GM12878 (cell line): ENCODE measurements around the gene B3GNT9. TPM values are rescaled to one million over a fixed set of nuclear protein-coding genes. Genes with fewer than 3 reads are reported as not detected.

Experiments
- ATAC-seq: fragments of 200-7000 bp; cut with Tn5 transposase; 3 replicates; pipeline ENCODE4 v1.9.1; 2020; ENCODE audit warnings: mild to moderate bottlenecking, moderate library complexity
- BruUV-seq: library from RNA; stranded (reverse); fragments of 400-500 nt; replicated peaks from 2 replicates; lab custom pipeline; 2021; lab: Mats Ljungman, UMichigan
- CTCF ChIA-PET: fragments of 300-600 bp; sonication (Branson Sonifier 250); formaldehyde crosslinking; extraction: SDS; loops from one replicate; lab custom pipeline; 2021; ENCODE audit warnings: inconsistent platforms; lab: Yijun Ruan, JAX
- POLR2A ChIA-PET: fragments of 350-600 bp; formaldehyde crosslinking; extraction: SDS; loops from one replicate; lab custom pipeline; 2021; ENCODE audit warnings: inconsistent platforms; lab: Charles Lee
- RAD21 ChIA-PET: fragments of 300-600 bp; sonication (Branson Sonifier 250); formaldehyde crosslinking; loops from one replicate; lab custom pipeline; 2023; ENCODE audit warnings: antibody characterized with exemption; ENCODE audit not compliant: unreplicated experiment; lab: Charles Lee
- SMC1A ChIA-PET: fragments of 300-600 bp; sonication (Branson Sonifier 250); formaldehyde crosslinking; loops from one replicate; lab custom pipeline; 2023; ENCODE audit not compliant: unreplicated experiment, uncharacterized antibody; lab: Charles Lee
- DNase-seq: peaks from one replicate; pipeline ENCODE4 v3.0.0-alpha.2; 2011; ENCODE audit warnings: low read depth, low spot score
- FAIRE-seq: peaks from 3 replicates; lab custom pipeline; 2011; peaks lifted over from hg19 to GRCh38; lab: Jason Lieb, UNC
- H2AFZ ChIP-seq: 2 replicates; pipeline ENCODE4 v1.6.0; 2011; ENCODE audit warnings: low read depth, low read length, control low read depth; ENCODE audit not compliant: control insufficient read depth
- H3K27ac ChIP-seq: 2 replicates; pipeline ENCODE4 v1.5.1; 2011; ENCODE audit warnings: control low read depth; ENCODE audit not compliant: control insufficient read depth, insufficient read depth
- H3K27me3 ChIP-seq, 2 experiments: replicated peaks in 1 of 2; 2 replicates each; pipeline versions ENCODE4 v1.6.0 to v1.6.1; 2011; ENCODE audit warnings: low read length in 1 of 2; ENCODE audit not compliant: control insufficient read depth in 2 of 2, insufficient read depth in 2 of 2
- H3K36me3 ChIP-seq, 2 experiments: 2 replicates each; pipeline ENCODE4 v1.5.1; 2011; ENCODE audit warnings: low read length in 1 of 2; ENCODE audit not compliant: control insufficient read depth in 2 of 2, insufficient read depth in 2 of 2
- H3K4me1 ChIP-seq: 2 replicates; pipeline ENCODE4 v1.6.1; 2011; ENCODE audit warnings: mild to moderate bottlenecking, low read length, moderate library complexity, mixed read lengths; ENCODE audit not compliant: control insufficient read depth, insufficient read depth
- H3K4me2 ChIP-seq: 2 replicates; pipeline ENCODE4 v1.6.0; 2011; ENCODE audit warnings: control low read depth; ENCODE audit not compliant: control insufficient read depth, insufficient read depth
- H3K4me3 ChIP-seq: fragments of 200-600 bp; sonication (generic); 2 replicates; pipeline ENCODE4 v1.5.1; 2016
- H3K79me2 ChIP-seq: 2 replicates; pipeline ENCODE4 v1.6.0; 2011; ENCODE audit warnings: low read length; ENCODE audit not compliant: control insufficient read depth, insufficient read depth
- H3K9ac ChIP-seq: 2 replicates; pipeline ENCODE4 v1.8.0; 2011; ENCODE audit warnings: low read length, control low read depth, mixed read lengths; ENCODE audit not compliant: control insufficient read depth, insufficient read depth
- H3K9me3 ChIP-seq: replicated peaks from 3 replicates; pipeline ENCODE4 v1.5.1; 2011; ENCODE audit warnings: mild to moderate bottlenecking, low read length; ENCODE audit not compliant: control insufficient read depth, insufficient read depth
- H4K20me1 ChIP-seq: 2 replicates; pipeline ENCODE4 v1.6.0; 2011; ENCODE audit not compliant: control insufficient read depth, insufficient read depth
- CTCF ChIP-seq, 3 experiments: IDR thresholded peaks in 2 of 3; conservative IDR thresholded peaks in 1 of 3; 2 replicates each; pipeline ENCODE4 v1.5.1; 2011; ENCODE audit warnings: low read depth in 3 of 3, low read length in 3 of 3, mild to moderate bottlenecking in 3 of 3, control low read depth in 2 of 3, moderate library complexity in 2 of 3, inconsistent platforms in 1 of 3, mixed read lengths in 1 of 3; ENCODE audit not compliant: control insufficient read depth in 2 of 3, insufficient read depth in 1 of 3; ENCODE audit errors: extremely low read depth in 1 of 3
- MLLT1 ChIP-seq: fragments of 450-650 bp; IDR thresholded peaks from 2 replicates; pipeline ENCODE4 v1.6.1; 2016; ENCODE audit warnings: mild to moderate bottlenecking
- NKRF ChIP-seq: fragments of 450-650 bp; conservative IDR thresholded peaks from 2 replicates; pipeline ENCODE4 v1.6.1; 2017; ENCODE audit warnings: mild to moderate bottlenecking, moderate library complexity
- NR2F1 ChIP-seq: fragments of 450-650 bp; conservative IDR thresholded peaks from 2 replicates; pipeline ENCODE4 v1.6.1; 2017; ENCODE audit warnings: mild to moderate bottlenecking
- RAD51 ChIP-seq: fragments of 450-650 bp; IDR thresholded peaks from 2 replicates; pipeline ENCODE4 v1.6.1; 2016; ENCODE audit warnings: moderate library complexity, mild to moderate bottlenecking, inconsistent platforms
- RFX5 ChIP-seq: IDR thresholded peaks from 2 replicates; pipeline ENCODE4 v1.6.1; 2011; ENCODE audit warnings: low read depth, low read length, improper control_type of control experiment
- TAF1 ChIP-seq: IDR thresholded peaks from 2 replicates; pipeline ENCODE4 v1.6.1; 2011; ENCODE audit warnings: mild to moderate bottlenecking, low read depth, low read length, borderline replicate concordance
- WRNIP1 ChIP-seq: IDR thresholded peaks from 2 replicates; pipeline ENCODE4 v1.6.1; 2011; ENCODE audit warnings: low read depth, low read length, improper control_type of control experiment, borderline replicate concordance
- WGBS: methylation state at CpG from one replicate; pipeline ENCODE4 v1.1.6; 2016; ENCODE audit warnings: low lambda C conversion rate; ENCODE audit not compliant: insufficient replicate concordance, insufficient coverage; ENCODE audit errors: missing lambda C conversion rate; 5-methylcytosine and 5-hydroxymethylcytosine counted together
- in situ Hi-C: fragments of 300-500 bp; cut with MboI; formaldehyde crosslinking; loops from 9 replicates; pipeline ENCODE4 v1.14.3; 2018; ENCODE audit warnings: mixed read lengths
- intact Hi-C: fragments of 100-400 bp; cut with micrococcal nuclease; formaldehyde crosslinking; loops from one replicate; pipeline ENCODE4 v1.14.2; 2022; ENCODE audit not compliant: unreplicated experiment
- polyA plus RNA-seq, 11 experiments: library from polyadenylated mRNA; depleted of rRNA in 4 of 11; unstranded in 6 of 11; stranded (reverse) in 5 of 11; fragments of >200 nt; fragmentation: Nextera tagmentation in 4 of 11; fragmentation: Illumina TruSeq in 1 of 11; extraction: Ambion mirVana in 4 of 11; extraction: Trizol in 1 of 11; gene quantifications; 1 replicate in 1 of 11; 2 replicates in 10 of 11; pipeline versions ENCODE4 v1.2.1 to v1.2.3, GENCODE V29; 2011 to 2016; ENCODE audit warnings: inconsistent platforms in 2 of 11, missing spikeins in 2 of 11, low read depth in 1 of 11
- total RNA-seq, 4 experiments: library from RNA; depleted of rRNA in 3 of 4; stranded (reverse); fragments of >200 nt in 3 of 4; fragmentation: Illumina TruSeq in 1 of 4; extraction: Trizol in 1 of 4; gene quantifications; 2 replicates each; pipeline versions ENCODE4 v1.2.1 to v1.2.3, GENCODE V29; 2013 to 2021

B3GNT9 gene
- total and polyA plus RNA-seq, 10 of the 15 experiments (the other 5 are each of a cell fraction or from before 2014, with no cell fraction given) = 0.08 to 5.0 (median 1.9) TPM

GRCh38 chr16:67186550-67186950 is 35.8 kb upstream of the B3GNT9 start (continued):
- TF ChIP-seq NKRF = no peak

GRCh38 chr16:67185651-67186134 is 34.9 kb upstream of the B3GNT9 start:
- intact Hi-C loops (loop anchor here (1.0 to 2.0 kb wide), 4 partner anchors 61 to 231 kb away; partner anchors contain the start of gene FHOD1), in situ Hi-C loops (no loop called here)
- under 1% methylated on average over 12 of the region's 12 CpGs for WGBS
- Histone ChIP-seq H3K9ac (no peak overlapping the region), H3K4me2 (no peak overlapping the region), H3K4me1 (peaks cover 4% of the 10 kb centered on the region), H4K20me1 (no peaks in the 10 kb centered on the region), H3K9me3 (no peaks in the 10 kb centered on the region), H3K27me3 (peaks cover 0 to 3% of the 10 kb centered on the region in 2 experiments; a peak in 2 of 4 replicates), H3K36me3 (no peaks in the 10 kb centered on the region), H3K79me2 (peaks cover 5% of the 10 kb centered on the region), H2AFZ (no peak overlapping the region), H3K27ac (no peak overlapping the region), H3K4me3 (no peak overlapping the region)
- no peak for DNase-seq
- ChIA-PET RAD21 (interaction anchor here (0.6 to 2.3 kb wide), 11 partner anchors 11 to 252 kb away, joined by 3 to 9 read pairs (median 3); partner anchors contain the start of genes FBXL8, NOL3 and TRADD), CTCF (interaction anchor here (0.5 to 2.9 kb wide), 32 partner anchors 9 to 235 kb away, joined by 3 to 34 read pairs (median 4); partner anchors contain the start of genes B3GNT9, CBFB, FBXL8 and NOL3), SMC1A (interaction anchor here (0.9 to 1.7 kb wide), 6 partner anchors 11 to 211 kb away, joined by 3 to 9 read pairs (median 6); no protein-coding TSS in a partner anchor), POLR2A (interaction anchor here (1.0 to 1.2 kb wide), 3 partner anchors 25 to 172 kb away, joined by 3 to 6 read pairs (median 3); partner anchors contain the start of genes FBXL8, TMEM208 and TRADD)
- ATAC-seq = no peak
- no TSS peak for BruUV-seq
- no peak for FAIRE-seq
- TF ChIP-seq RAD51 (no peak), WRNIP1 (no peak), TAF1 (no peak), RFX5 (no peak), MLLT1 (0 out of 2 replicates have a peak, but pooled peaks have one; percentile 5), CTCF (IDR thresholded peaks at IDR 0.05 in 2 of 3, conservative IDR thresholded peaks at IDR 0.05 in 1 of 3; ENCODE audit: control insufficient read depth in 2 of 3, extremely low read depth in 1 of 3, insufficient read depth in 1 of 3, low read depth in 3 of 3, low read length in 3 of 3) (no peak), NR2F1 (no peak)
